ENCODE data around the gene CAPZB. TPM values are rescaled to one million over a fixed set of nuclear protein-coding genes. Genes with fewer than 3 reads are reported as not detected.

The CAPZB gene
- total RNA-seq, 1 experiment from 2014 or later: 348 TPM

DNA sequence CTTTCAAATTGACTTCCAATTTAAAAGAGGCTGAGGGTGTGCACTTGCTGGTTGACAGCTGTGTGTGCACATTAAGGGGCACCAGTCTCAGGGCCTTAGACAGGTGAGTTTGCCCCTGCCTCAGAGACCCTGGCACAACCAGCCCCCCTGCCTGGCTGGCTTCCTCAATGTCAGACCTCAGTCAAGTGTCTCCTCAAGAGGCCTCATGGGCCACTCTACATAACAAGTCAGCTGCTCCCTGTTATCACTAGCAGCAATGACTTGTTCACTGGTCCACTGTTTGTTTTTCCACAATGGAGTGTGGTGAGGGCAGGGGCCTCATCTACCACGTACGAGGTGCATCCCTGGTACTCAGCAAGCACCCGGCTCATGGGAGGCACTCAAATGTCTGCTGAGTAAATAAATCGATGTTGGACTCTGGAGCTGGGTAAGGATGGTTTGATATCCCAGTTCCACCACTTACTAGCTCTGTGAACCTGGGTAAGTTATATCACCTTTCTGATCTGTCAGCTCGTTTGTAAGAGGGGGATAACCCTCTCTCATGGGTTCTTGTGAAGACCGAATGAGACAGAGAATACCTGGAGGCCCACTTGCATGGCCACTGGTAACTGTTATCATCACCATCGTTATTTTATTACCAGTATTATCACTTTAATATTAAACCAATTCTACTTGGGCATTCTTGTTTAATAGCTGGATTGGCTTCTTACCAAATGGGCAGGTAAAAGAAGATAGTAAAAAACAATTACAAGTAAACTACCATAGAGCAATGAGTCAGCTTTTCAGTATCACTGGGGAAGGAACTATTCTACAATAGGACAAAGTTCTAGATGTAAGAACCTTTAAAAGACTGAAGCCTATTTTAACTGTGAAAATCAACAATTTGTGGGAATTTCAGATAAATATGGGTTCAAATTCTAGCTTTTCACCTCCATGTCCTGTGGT, 108.6 kb downstream of the CAPZB start:
- H3K23me2 ChIP-seq (ENCODE audit: insufficient read length, low read depth, low read length, poor library complexity, severe bottlenecking): no peaks in the 10 kb centered on the region
- no peak overlapping the region for H2AFZ ChIP-seq (ENCODE audit: low read length)
- H3K79me1 ChIP-seq (ENCODE audit: insufficient read depth, low read depth, low read length, poor library complexity, severe bottlenecking): no peaks in the 10 kb centered on the region
- H3K27ac ChIP-seq (ENCODE audit: insufficient read length, low read depth, low read length): no peak overlapping the region
- H3K9me3 ChIP-seq (ENCODE audit: control insufficient read depth, low read depth, low read length): no peaks in the 10 kb centered on the region
- H3K4me1 Mint-ChIP-seq: no peaks in the 10 kb centered on the region
- H3K79me2 ChIP-seq (ENCODE audit: insufficient read depth, low read length): peaks cover 2% of the 10 kb centered on the region; the same call in 1 of the 2 replicates
- DNase-seq: no peak
- no peaks in the 10 kb centered on the region for H3K27me3 Mint-ChIP-seq (ENCODE audit: low read depth)
- TF ChIP-seq, protein P1, sequence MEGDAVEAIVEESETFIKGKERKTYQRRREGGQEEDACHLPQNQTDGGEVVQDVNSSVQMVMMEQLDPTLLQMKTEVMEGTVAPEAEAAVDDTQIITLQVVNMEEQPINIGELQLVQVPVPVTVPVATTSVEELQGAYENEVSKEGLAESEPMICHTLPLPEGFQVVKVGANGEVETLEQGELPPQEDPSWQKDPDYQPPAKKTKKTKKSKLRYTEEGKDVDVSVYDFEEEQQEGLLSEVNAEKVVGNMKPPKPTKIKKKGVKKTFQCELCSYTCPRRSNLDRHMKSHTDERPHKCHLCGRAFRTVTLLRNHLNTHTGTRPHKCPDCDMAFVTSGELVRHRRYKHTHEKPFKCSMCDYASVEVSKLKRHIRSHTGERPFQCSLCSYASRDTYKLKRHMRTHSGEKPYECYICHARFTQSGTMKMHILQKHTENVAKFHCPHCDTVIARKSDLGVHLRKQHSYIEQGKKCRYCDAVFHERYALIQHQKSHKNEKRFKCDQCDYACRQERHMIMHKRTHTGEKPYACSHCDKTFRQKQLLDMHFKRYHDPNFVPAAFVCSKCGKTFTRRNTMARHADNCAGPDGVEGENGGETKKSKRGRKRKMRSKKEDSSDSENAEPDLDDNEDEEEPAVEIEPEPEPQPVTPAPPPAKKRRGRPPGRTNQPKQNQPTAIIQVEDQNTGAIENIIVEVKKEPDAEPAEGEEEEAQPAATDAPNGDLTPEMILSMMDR (conservative IDR thresholded peaks at IDR 0.05): no peak
- H2AK5ac ChIP-seq (ENCODE audit: insufficient read length, low read length): no peak overlapping the region
- no peak overlapping the region for H3K4ac ChIP-seq (ENCODE audit: low read depth, low read length)
- no peak overlapping the region for H3T11ph ChIP-seq (ENCODE audit: low read length)
- H3K18ac ChIP-seq (ENCODE audit: insufficient read length, low read depth, low read length): no peak overlapping the region
- no peak overlapping the region for H3K14ac ChIP-seq (ENCODE audit: insufficient read depth, low read length)
- no peaks in the 10 kb centered on the region for H3K9me3 Mint-ChIP-seq
- H3K56ac ChIP-seq (ENCODE audit: insufficient read length, low read depth, low read length): no peak overlapping the region
- H3K27ac Mint-ChIP-seq: peak overlapping the region in 1 of 3 experiments; percentile 17; a peak in 1 of 7 replicates
- no peaks in the 10 kb centered on the region for H3K4me1 ChIP-seq (ENCODE audit: insufficient read depth, low read length)
- no peak overlapping the region for H2BK12ac ChIP-seq (ENCODE audit: insufficient read length, low read depth, low read length)
- WGBS (ENCODE audit: extremely low coverage, insufficient read length, low lambda C conversion rate): no CpG with 5 or more reads among the region's 7 CpGs
- H3K9ac ChIP-seq (ENCODE audit: extremely low read depth, insufficient read length, low read length): no peak overlapping the region
- no peak overlapping the region for H3K23ac ChIP-seq (ENCODE audit: insufficient read length, low read depth, low read length)
- no peak overlapping the region for H4K8ac ChIP-seq (replicated peaks; ENCODE audit: insufficient read length, low read depth, low read length)
- H2BK15ac ChIP-seq (ENCODE audit: low read depth, low read length): no peak overlapping the region
- H3K4me2 ChIP-seq (ENCODE audit: insufficient read depth, insufficient read length, low read length): no peak overlapping the region
- H2BK120ac ChIP-seq (ENCODE audit: low read depth, low read length, poor library complexity, severe bottlenecking): no peak overlapping the region
- H4K20me1 ChIP-seq (ENCODE audit: control insufficient read depth, insufficient read depth, insufficient read length): no peaks in the 10 kb centered on the region
- H3K36me3 Mint-ChIP-seq (ENCODE audit: insufficient read depth in 1 of 3, low read depth in 3 of 3): peaks cover 25 to 63% (median 42%) of the 10 kb centered on the region in 3 experiments
- H3K27me3 ChIP-seq (ENCODE audit: insufficient read depth, low read length): no peaks in the 10 kb centered on the region
- no peak overlapping the region for H4K5ac ChIP-seq (ENCODE audit: insufficient read length, low read depth, low read length)
- no peak overlapping the region for H2BK5ac ChIP-seq (ENCODE audit: insufficient read length, low read length)
- no peak overlapping the region for H3K4me3 Mint-ChIP-seq
- H2BK20ac ChIP-seq (ENCODE audit: low read depth, low read length, poor library complexity, severe bottlenecking): no peak overlapping the region
- H4K91ac ChIP-seq (ENCODE audit: insufficient read length, low read depth, low read length): no peak overlapping the region

Data from H9 (cell line).